ENCODE results near the gene UNC5A.

Gene UNC5A

DNA sequence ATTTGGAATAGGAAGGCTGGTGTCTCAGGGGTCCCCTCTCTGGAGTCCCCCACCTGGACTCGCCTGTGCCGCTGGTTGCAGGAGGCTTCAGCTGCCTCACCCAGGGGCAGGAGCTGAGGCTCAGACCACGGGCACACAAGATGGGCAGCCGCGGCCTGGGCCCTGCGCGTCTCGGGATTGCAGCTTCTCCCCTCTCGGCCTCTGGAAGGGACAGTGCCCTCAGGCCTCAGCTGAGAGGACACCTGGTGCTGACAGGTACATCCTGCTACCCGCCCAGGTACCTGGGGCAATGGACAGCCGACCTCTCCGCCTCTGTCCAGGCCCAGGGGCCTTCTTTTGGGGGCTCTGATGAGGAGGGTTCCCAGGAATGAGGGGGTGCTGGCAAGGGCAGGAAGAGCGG lies 38.3 kb downstream of the UNC5A start:
- H3K4me3 ChIP-seq (ENCODE audit: low read depth, low read length), result no peak overlapping the region
- TF ChIP-seq, protein P1, sequence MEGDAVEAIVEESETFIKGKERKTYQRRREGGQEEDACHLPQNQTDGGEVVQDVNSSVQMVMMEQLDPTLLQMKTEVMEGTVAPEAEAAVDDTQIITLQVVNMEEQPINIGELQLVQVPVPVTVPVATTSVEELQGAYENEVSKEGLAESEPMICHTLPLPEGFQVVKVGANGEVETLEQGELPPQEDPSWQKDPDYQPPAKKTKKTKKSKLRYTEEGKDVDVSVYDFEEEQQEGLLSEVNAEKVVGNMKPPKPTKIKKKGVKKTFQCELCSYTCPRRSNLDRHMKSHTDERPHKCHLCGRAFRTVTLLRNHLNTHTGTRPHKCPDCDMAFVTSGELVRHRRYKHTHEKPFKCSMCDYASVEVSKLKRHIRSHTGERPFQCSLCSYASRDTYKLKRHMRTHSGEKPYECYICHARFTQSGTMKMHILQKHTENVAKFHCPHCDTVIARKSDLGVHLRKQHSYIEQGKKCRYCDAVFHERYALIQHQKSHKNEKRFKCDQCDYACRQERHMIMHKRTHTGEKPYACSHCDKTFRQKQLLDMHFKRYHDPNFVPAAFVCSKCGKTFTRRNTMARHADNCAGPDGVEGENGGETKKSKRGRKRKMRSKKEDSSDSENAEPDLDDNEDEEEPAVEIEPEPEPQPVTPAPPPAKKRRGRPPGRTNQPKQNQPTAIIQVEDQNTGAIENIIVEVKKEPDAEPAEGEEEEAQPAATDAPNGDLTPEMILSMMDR (IDR thresholded peaks at IDR 0.05; ENCODE audit: low read depth, low read length, missing control alignments), result no peak
- no peak for DNase-seq (ENCODE audit: low read depth)

DNA sequence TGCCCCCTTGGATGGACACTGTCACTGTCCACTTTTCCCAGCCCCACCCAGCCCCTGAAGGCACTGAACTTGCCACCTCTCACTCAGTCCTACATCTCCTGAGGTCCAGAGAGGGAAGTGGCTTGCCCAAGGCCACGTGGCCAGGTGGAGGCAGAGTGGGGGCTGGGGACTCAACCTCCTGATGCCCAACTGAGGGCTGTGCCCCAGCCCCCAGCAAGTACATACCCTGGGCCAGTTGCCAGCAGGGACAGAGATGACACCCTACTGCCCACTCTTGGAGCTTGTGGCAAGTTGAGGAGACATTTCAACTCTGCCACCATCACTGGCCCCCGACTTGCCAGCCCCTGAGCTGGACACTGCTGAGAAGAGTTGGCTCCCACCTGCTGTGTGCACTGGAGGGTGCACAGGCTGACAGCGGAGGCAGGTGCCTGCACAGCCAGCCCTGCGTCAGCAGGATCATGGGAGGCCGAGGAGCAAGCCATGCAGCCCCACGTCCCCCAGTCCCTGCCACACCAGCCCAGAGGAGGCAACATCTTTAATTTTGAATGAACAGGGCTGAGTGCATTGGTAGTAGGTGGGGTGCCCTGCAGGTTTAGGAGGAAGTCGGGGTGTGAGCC lies 39.4 kb downstream of the UNC5A start:
- TF ChIP-seq, protein P1 (IDR thresholded peaks at IDR 0.05; ENCODE audit: low read depth, low read length, missing control alignments), result no peak
- no peak for DNase-seq (ENCODE audit: low read depth)
- H3K4me3 ChIP-seq (ENCODE audit: low read depth, low read length), result no peak overlapping the region

- DNase-seq (ENCODE audit: low read depth), result no peak
- TF ChIP-seq, protein P1 (IDR thresholded peaks at IDR 0.05; ENCODE audit: low read depth, low read length, missing control alignments), result no peak
- no peak overlapping the region for H3K4me3 ChIP-seq (ENCODE audit: low read depth, low read length)
Measured at GRCh38 chr5:176850371-176851245, 40.2 kb downstream of the UNC5A start.

DNA sequence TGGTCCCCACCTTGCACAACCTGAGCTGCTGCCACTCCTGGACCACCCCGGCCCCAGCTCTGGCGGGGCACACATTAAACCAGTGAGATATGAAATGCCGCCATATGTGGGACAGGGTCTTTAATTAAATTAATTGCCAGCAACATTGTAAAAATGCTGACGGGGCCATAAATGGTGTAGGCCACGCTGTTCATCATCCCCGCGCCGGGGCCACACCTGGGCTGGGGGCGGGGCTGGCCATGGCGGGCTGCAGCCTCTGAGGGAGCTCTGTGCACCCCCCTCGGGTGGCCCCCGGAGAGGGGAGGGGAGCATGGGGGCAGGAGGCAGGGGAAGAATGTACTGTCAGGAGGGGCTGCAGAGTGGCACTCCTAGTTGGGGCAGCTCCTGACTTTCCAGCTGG lies 41.0 kb downstream of the UNC5A start:
- no peak for DNase-seq (ENCODE audit: low read depth)
- H3K4me3 ChIP-seq (ENCODE audit: low read depth, low read length), result no peak overlapping the region
- TF ChIP-seq, protein P1 (IDR thresholded peaks at IDR 0.05; ENCODE audit: low read depth, low read length, missing control alignments), result no peak

GRCh38 chr5:176851871-176852658 lies 41.7 kb downstream of the UNC5A start:
- TF ChIP-seq, protein P1 (IDR thresholded peaks at IDR 0.05; ENCODE audit: low read depth, low read length, missing control alignments), result no peak

DNA sequence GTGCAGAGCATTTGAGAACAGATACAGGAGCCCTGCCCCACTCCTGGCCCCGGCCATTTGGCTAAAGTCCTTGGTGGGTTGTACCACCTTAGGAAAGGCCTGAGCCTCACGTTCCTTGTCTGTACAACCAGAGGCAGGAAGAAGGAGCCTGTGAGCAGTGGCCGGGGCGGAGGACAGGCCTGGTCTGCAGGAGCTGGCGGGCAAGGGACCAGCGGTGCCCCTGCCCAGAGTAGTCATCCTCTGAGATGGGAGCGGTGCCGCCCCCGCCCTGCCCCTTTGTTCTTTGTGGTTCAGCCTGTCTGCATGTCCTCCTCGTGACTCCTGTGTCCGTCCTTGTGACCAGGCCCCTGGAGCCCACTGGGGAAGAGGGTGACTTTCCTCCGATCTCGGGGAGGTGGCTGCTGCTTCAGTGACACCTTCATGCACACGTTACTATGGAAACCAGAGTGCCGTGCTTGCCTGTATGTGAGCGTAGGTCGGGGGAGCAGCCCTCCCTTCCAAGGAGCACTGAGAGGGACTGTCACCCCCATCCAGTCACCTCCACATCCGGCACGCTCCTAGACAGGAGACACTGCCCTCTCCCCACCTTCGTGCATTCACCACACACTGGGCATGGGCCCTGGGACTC lies 42.9 kb downstream of the UNC5A start:
- no peak overlapping the region for H3K4me3 ChIP-seq (ENCODE audit: low read depth, low read length)
- no peak for DNase-seq (ENCODE audit: low read depth)

More at GRCh38 chr5:176851871-176852658, 41.7 kb downstream of the UNC5A start:
- DNase-seq (ENCODE audit: low read depth), result no peak
- H3K4me3 ChIP-seq (ENCODE audit: low read depth, low read length), result no peak overlapping the region

More for the DNA sequence above, 42.9 kb downstream of the UNC5A start:
- TF ChIP-seq, protein P1 (IDR thresholded peaks at IDR 0.05; ENCODE audit: low read depth, low read length, missing control alignments), result no peak
